ENCODE results near the gene UGT1A6.

DNA sequence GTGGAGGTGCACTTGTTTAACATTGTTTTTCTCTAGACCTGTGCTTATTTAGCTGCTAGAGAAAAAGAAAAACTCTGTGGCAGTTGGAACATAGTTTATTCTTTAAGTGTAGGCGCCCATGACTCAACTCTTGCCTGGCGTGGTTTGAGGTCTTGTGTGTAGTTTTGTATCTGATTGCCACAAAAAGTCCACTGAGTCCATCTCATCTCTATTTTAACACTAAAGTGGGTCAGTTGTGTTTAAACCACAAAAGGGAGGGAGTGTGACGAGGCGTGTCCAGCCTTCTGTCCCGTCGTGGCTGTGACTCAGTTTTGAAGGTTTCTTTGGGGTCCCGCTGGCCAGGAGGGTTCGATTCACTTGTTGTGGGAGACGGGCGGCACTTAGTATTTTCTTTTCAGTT, 36.2 kb upstream of the UGT1A6 start:
- TF ChIP-seq, protein P1, sequence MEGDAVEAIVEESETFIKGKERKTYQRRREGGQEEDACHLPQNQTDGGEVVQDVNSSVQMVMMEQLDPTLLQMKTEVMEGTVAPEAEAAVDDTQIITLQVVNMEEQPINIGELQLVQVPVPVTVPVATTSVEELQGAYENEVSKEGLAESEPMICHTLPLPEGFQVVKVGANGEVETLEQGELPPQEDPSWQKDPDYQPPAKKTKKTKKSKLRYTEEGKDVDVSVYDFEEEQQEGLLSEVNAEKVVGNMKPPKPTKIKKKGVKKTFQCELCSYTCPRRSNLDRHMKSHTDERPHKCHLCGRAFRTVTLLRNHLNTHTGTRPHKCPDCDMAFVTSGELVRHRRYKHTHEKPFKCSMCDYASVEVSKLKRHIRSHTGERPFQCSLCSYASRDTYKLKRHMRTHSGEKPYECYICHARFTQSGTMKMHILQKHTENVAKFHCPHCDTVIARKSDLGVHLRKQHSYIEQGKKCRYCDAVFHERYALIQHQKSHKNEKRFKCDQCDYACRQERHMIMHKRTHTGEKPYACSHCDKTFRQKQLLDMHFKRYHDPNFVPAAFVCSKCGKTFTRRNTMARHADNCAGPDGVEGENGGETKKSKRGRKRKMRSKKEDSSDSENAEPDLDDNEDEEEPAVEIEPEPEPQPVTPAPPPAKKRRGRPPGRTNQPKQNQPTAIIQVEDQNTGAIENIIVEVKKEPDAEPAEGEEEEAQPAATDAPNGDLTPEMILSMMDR (IDR thresholded peaks at IDR 0.05; ENCODE audit: low read depth, low read length), result no peak
- TF ChIP-seq EZH2phosphoT487 (IDR thresholded peaks at IDR 0.05; ENCODE audit: low read depth), result no peak
